Measurements from ENCODE around the gene GIN1. TPM values are rescaled to one million over a fixed set of nuclear protein-coding genes. Genes with fewer than 3 reads are reported as not detected.

Gene GIN1
- total and polyA plus RNA-seq, 9 of the 15 experiments (the other 6 are each of a cell fraction or from before 2014, with no cell fraction given) = 2.4 to 9.8 (median 7.8) TPM

- intact Hi-C loops (cut with micrococcal nuclease) = no loop called here
- FAIRE-seq = peak; percentile 26
These were observed 10.7 kb downstream of the GIN1 start for GRCh38 chr5:103109277-103109676.

More at GRCh38 chr5:103109277-103109676, 10.7 kb downstream of the GIN1 start:
- Histone ChIP-seq H3K27ac (ENCODE audit: extremely low read depth, low read depth, low read length) (peak overlapping the region; percentile 49; the same call in 1 of the 3 replicates), H3K9me3 (replicated peaks; ENCODE audit: control insufficient read depth, insufficient read depth, low read depth, low read length) (no peaks in the 10 kb centered on the region), H3K4me2 (ENCODE audit: insufficient read depth, low read length) (no peak overlapping the region), H3K4me3 (no peak overlapping the region), H3K9ac (ENCODE audit: insufficient read depth in 1 of 2, low read depth in 2 of 2, low read length in 2 of 2) (no peak overlapping the region), H3K36me3 (ENCODE audit: control insufficient read depth, insufficient read depth, low read length) (no peaks in the 10 kb centered on the region), H3K9me1 (ENCODE audit: control insufficient read depth, insufficient read depth, low read length) (no peaks in the 10 kb centered on the region), H4K20me1 (replicated peaks; ENCODE audit: control insufficient read depth, insufficient read depth, low read length) (no peaks in the 10 kb centered on the region), H3K27me3 (ENCODE audit: control insufficient read depth in 2 of 2, insufficient read depth in 2 of 2, low read length in 2 of 2) (no peaks in the 10 kb centered on the region), H3K79me2 (ENCODE audit: control insufficient read depth, insufficient read depth, low read length) (peaks cover 10% of the 10 kb centered on the region; the same call in 1 of the 3 replicates), H2AFZ (ENCODE audit: low read depth, low read length) (peak overlapping the region; percentile 69), H3K4me1 (replicated peaks in 1 of 2; ENCODE audit: control insufficient read depth in 2 of 2, insufficient read depth in 2 of 2, low read length in 2 of 2) (peaks cover 0 to 10% of the 10 kb centered on the region in 2 experiments; a peak in 3 of 5 replicates)
- ChIA-PET POLR2A (interaction anchor here (1.2 to 1.7 kb wide), 2 partner anchors 11 to 15 kb away, joined by 5 to 9 read pairs; partner anchors contain the start of genes GIN1 and PPIP5K2), CTCF (ENCODE audit: low intra/inter-chr PET ratio) (no interaction called here)
- WGBS (ENCODE audit: insufficient coverage, low coverage, missing lambda C conversion rate) = 9% methylated on average over 1 of the region's 1 CpG
- in situ Hi-C loops (cut with MboI) = no loop called here
- DNase-seq (ENCODE audit: extremely low read depth in 1 of 4, low spot score in 3 of 4) (no peak), ATAC-seq (peak; percentile 60)
- no TSS peak for BruUV-seq (replicated peaks)
- TF ChIP-seq POLR2AphosphoS5 (IDR thresholded peaks at IDR 0.05; ENCODE audit: control insufficient read depth, insufficient read depth, low read depth, low read length) (no peak), ZNF280B (CRISPR knock-in tag; IDR thresholded peaks at IDR 0.05) (no peak), NFE2 (IDR thresholded peaks at IDR 0.05; ENCODE audit: low read depth) (peak; percentile 51), RNF2 (IDR thresholded peaks at IDR 0.05) (no peak)
